ENCODE measurements around the gene OR6C2.
"Not testable (repeated sequence)": the region's sequence is repeated elsewhere in the genome, so short reads cannot be mapped to it uniquely, and the experiment has no call there.

OR6C2 gene

DNA sequence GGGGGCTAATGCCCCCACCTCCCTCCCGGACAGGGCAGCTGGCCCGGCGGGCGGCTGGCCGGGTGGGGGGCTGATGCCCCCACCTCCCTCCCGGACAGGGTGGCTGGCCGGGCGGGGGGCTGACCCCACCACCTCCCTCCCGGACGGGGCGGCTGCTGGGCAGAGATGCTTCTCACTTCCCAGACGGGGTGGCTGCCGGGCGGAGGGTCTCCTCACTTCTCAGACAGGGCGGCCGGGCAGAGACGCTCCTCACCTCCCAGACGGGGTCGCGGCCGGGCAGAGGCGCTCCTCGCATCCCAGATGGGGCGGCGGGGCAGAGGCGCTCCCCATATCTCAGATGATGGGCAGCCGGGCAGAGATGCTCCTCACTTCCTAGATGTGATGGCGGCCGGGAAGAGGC, 35.3 kb downstream of the OR6C2 start:
- DNase-seq = not testable (repeated sequence)

DNA sequence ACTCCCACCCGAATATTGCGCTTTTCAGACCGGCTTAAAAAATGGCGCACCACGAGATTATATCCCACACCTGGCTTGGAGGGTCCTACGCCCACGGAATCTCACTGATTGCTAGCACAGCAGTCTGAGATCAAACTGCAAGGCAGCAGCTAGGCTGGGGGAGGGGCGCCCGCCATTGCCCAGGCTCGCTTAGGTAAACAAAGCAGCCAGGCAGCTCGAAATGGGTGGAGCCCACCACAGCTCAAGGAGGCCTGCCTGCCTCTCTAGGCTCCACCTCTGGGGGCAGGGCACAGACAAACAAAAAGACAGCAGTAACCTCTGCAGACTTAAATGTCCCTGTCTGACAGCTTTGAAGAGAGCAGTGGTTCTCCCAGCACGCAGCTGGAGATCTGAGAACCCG, 40.4 kb downstream of the OR6C2 start:
- DNase-seq = not testable (repeated sequence)

DNA sequence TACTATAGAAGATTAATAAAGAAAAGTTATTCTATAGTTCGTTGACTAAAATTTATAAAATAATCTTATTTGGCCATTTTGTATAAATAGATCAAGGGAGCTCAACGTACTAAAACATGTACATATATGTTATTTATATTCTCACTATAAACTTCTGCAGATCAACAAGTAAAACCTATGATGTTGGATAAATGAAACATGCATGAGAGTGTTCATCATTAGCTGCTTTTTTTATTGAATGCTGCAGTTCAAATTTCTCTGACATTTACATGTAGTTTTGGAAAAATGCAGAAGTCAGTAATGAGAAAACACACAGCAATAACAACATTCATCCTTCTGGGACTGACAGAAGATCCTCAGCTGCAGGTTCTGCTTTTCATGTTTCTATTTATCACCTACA, 48.2 kb downstream of the OR6C2 start, which contains the start of gene OR6C68:
TSS of gene OR6C68 (plus strand) at position 301 of the 400 bp plus-strand sequence. CDS start at position 301, 0 bp downstream.
- DNase-seq = no peak

DNA sequence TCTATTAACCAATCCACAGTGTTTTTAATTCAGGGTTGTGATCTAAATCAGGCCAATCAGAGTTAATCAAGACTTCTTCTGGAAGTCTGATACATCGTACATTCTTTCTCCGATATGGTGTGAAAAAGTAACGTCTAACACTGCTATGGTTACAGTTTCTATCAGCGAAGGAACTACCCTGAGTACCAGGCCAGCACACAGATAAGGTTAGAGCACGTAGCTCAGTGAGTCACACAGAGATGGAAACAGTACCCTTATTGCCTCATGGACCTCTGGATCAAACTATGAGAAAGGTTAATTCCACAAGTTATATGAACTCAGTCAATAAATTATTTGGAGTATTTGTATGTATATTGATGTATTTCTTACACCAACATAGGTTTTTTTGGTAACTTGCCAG, 51.6 kb downstream of the OR6C2 start:
- DNase-seq = no peak

DNA sequence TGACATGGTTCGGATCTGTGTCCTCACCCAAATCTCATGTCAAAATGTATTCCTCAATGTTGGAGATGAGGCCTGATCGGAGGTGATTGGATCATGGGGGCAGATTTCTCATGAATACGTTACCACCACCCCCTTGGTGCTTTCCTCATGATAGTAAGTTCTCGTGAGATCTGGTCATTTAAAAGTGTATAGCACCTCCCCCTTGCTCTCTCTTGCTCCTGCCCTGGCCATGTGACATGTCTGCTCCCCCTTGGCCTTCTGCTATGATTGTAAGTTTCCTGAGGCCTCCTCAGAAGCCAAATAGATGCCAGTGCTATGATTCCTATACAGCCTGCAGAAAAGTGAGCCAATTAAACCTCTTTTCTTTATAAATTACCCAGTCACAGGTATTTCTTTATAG, 55.4 kb downstream of the OR6C2 start:
- no peak for DNase-seq

DNA sequence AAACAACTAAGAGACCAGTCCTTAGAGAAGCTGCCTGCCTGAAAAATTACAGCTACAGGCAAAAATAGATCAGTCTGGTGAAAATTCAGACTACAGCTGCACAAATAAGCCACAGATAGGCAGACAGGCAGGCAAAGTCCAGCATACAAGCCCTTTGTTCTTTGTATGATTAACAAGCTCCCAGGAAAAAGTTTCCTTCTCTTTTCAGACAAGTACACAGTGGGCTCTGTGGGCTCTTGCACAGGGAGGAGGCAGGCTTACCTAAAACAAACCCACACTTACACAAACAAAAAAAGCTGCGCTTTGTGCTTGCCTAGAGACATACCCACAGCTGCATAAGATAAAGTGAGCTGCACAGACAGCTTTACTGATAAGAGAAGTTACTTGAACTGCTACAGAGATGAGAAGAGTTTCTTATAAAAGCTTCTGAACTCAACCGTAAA, 56.0 kb downstream of the OR6C2 start:
- DNase-seq = no peak

DNA sequence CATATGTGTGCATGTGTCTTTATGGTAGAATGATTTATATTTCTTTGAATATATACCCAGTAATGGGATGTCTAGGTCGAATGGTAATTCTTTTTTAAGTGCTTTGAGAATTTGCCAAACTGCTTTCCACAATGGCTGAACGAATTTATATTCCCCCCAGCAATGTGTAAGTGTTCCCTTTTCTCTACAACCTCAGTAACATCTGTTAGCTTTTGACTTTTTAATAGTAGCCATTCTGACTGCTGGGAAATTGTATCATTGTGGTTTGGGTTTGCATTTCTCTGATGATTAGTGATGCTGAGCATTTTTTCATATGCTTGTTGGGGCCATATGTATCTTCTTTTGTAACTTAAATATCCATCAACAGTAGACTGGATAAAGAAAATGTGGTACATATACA, 57.7 kb downstream of the OR6C2 start:
- no peak for DNase-seq

Measured in activated T-cell treated with anti-CD3 and anti-CD28 coated beads, Interleukin-2, amount 50 U/mL, for 1 hour (primary cell).